K562 (cell line): ENCODE results near the gene GPN3. TPM values are rescaled to one million over a fixed set of nuclear protein-coding genes. Genes with fewer than 3 reads are reported as not detected.
A peak's percentile ranks its signal among the peaks of the same experiment; 100 is the strongest.

ENCODE experiments used
- CBX5 ChIP-seq: IDR thresholded peaks from 2 replicates; pipeline ENCODE4 v1.6.1; 2014; ENCODE audit warnings: low read depth, borderline replicate concordance
- CCAR2 ChIP-seq: fragments of 200-400 bp; formaldehyde crosslinking; IDR thresholded peaks from 2 replicates; pipeline ENCODE4 v1.6.1; 2017; ENCODE audit warnings: mild to moderate bottlenecking, low read depth, low read length
- COPS2 ChIP-seq: fragments of 450-650 bp; conservative IDR thresholded peaks from 2 replicates; pipeline ENCODE4 v1.6.1; 2016; ENCODE audit warnings: mild to moderate bottlenecking, moderate library complexity
- ETV6 ChIP-seq, 3 experiments: fragments of 150-350 bp in 1 of 3; sonication (generic) in 1 of 3; formaldehyde crosslinking in 1 of 3; IDR thresholded peaks; 2 replicates each; pipeline versions ENCODE4 v1.6.1 to v1.8.0; 2014 to 2022; ENCODE audit warnings: borderline replicate concordance in 2 of 3, low read depth in 2 of 3, antibody characterized with exemption in 1 of 3, low read length in 1 of 3, mild to moderate bottlenecking in 1 of 3, missing genetic modification reagents in 1 of 3
- MEF2A ChIP-seq: IDR thresholded peaks from 2 replicates; pipeline ENCODE4 v1.6.1; 2011; ENCODE audit warnings: low read depth, mild to moderate bottlenecking, low read length, moderate library complexity; ENCODE audit not compliant: control insufficient read depth
- MYBL2 ChIP-seq, 2 experiments: fragments of 450-650 bp in 1 of 2; sonication (generic) in 1 of 2; formaldehyde crosslinking in 1 of 2; IDR thresholded peaks; 2 replicates each; pipeline versions ENCODE4 v1.6.1 to v1.8.1; 2017 to 2022; ENCODE audit warnings: borderline replicate concordance in 1 of 2, inconsistent platforms in 1 of 2, low read depth in 1 of 2, mild to moderate bottlenecking in 1 of 2, missing genetic modification reagents in 1 of 2, moderate library complexity in 1 of 2
- NR2C1 ChIP-seq, 2 experiments: fragments of 450-650 bp; IDR thresholded peaks; 2 replicates each; pipeline ENCODE4 v1.6.1; 2017; ENCODE audit warnings: mild to moderate bottlenecking in 2 of 2, antibody characterized with exemption in 1 of 2, inconsistent platforms in 1 of 2, missing compliant biosample characterization in 1 of 2, missing genetic modification characterization in 1 of 2
- RBM25 ChIP-seq: fragments of 200-400 bp; formaldehyde crosslinking; IDR thresholded peaks from 2 replicates; pipeline ENCODE4 v1.6.1; 2018; ENCODE audit warnings: low read length, low read depth, moderate library complexity; ENCODE audit not compliant: severe bottlenecking
- STAT6 ChIP-seq: sonication (generic); formaldehyde crosslinking; IDR thresholded peaks from 2 replicates; pipeline ENCODE4 v1.8.1; 2023; ENCODE audit warnings: mild to moderate bottlenecking, missing genetic modification reagents
- ZBED1 ChIP-seq: IDR thresholded peaks from 2 replicates; pipeline ENCODE4 v1.6.1; 2014
- ZNF12 ChIP-seq: sonication (generic); formaldehyde crosslinking; IDR thresholded peaks from 2 replicates; pipeline ENCODE4 v1.4.0; 2020; ENCODE audit warnings: mild to moderate bottlenecking, missing genetic modification reagents
- ZNF133 ChIP-seq: fragments of 250-450 bp; sonication (Bioruptor Pico); IDR thresholded peaks from 2 replicates; pipeline ENCODE4 v1.4.0; 2020; ENCODE audit warnings: mild to moderate bottlenecking
- polyA plus RNA-seq, 8 experiments: library from polyadenylated mRNA; depleted of rRNA in 4 of 8; stranded (reverse) in 5 of 8; unstranded in 3 of 8; fragments of >200 nt; fragmentation: Nextera tagmentation in 2 of 8; fragmentation: Illumina TruSeq in 1 of 8; extraction: Ambion mirVana in 2 of 8; extraction: Trizol in 1 of 8; gene quantifications; 2 replicates each; pipeline versions ENCODE4 v1.2.1 to v1.2.3, GENCODE V29; 2011 to 2014; ENCODE audit warnings: inconsistent platforms in 1 of 8, missing spikeins in 1 of 8
- total RNA-seq, 7 experiments: library from RNA; depleted of rRNA in 6 of 7; stranded (reverse); fragments of >200 nt in 6 of 7; fragmentation: Illumina TruSeq in 2 of 7; extraction: Trizol in 2 of 7; gene quantifications; 2 replicates each; pipeline versions ENCODE4 v1.2.1 to v1.2.3, GENCODE V29; 2011 to 2021; ENCODE audit warnings: low replicate concordance in 1 of 7
- TF ChIP-seq, protein P1 (sequence below), 2 experiments: fragments of 450-650 bp; IDR thresholded peaks; 2 replicates each; pipeline ENCODE4 v1.6.1; 2018; ENCODE audit warnings: mild to moderate bottlenecking in 2 of 2, low read depth in 1 of 2; ENCODE audit not compliant: partially characterized antibody in 2 of 2
- TF ChIP-seq, protein P2 (sequence below): fragments of 450-650 bp; IDR thresholded peaks from 2 replicates; pipeline ENCODE4 v1.7.0; 2016; ENCODE audit warnings: borderline replicate concordance
- TF ChIP-seq, protein P3 (sequence below): fragments of 250-450 bp; sonication (Bioruptor Pico); IDR thresholded peaks from 2 replicates; pipeline ENCODE4 v1.4.0; 2020

The GPN3 gene
- total and polyA plus RNA-seq, 9 of the 15 experiments (the other 6 are each of a cell fraction or from before 2014, with no cell fraction given) = 35.8 to 123 (median 64.2) TPM

DNA sequence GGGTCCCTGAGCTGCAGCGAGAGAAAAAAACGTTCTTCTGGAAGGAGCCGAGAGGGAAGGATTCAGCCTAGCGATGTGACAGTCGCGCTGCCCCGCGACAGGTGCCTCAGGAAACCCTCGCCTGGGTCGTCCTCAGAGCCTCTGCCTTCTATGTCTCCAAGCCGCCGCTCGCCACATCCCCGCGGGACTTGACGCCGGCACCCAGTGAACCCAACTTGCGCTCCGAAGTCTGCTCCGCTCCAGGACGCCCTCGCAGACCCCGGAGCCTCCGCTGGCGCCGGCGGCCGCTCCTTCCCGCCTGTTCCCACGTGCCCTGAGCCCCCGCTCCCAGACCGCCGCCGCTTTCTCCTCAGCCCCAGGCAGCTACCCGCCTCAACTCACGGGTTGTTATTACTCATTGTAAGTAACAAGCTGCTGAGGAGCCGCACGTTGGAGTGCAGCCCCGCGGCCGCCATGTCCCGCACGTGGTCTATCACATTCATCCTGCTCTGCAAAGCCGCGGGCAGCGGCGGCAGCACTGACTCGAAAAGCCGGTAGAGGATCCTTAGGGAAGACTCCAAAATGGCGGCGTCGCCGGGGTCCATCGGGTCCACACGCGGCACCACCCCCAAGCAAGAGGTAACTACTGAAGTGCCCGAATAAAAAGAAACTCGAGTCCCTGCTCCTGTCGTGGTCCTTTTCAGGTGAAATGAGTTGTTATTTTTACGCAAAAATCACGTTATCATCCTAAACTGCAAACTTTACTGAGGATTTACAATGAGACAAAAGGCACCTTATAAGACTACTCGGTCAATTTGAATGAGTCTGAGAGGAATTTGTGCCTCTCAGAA is 64.7 kb downstream of the GPN3 start, which contains the start of gene ANAPC7 (continued):
- TF ChIP-seq NR2C1 (IDR thresholded peaks at IDR 0.05) (no peak), NR2C1 (tag; IDR thresholded peaks at IDR 0.05) (no peak), RBM25 (no peak), MYBL2 (IDR thresholded peaks at IDR 0.05; ENCODE audit: low read depth) (no peak), MYBL2 (CRISPR knock-in tag; IDR thresholded peaks at IDR 0.05; ENCODE audit: borderline replicate concordance) (no peak), ETV6 (IDR thresholded peaks at IDR 0.05; ENCODE audit: borderline replicate concordance in 1 of 2, low read depth in 2 of 2, low read length in 1 of 2) (no peak), ETV6 (CRISPR knock-in tag; IDR thresholded peaks at IDR 0.05; ENCODE audit: borderline replicate concordance) (no peak), CCAR2 (no peak), STAT6 (CRISPR knock-in tag) (no peak), ZNF12 (CRISPR knock-in tag) (no peak), ZNF133 (CRISPR knock-in tag) (no peak), ZBED1 (no peak), COPS2 (no peak), MEF2A (no peak), CBX5 (no peak)
- TF ChIP-seq, protein P1, sequence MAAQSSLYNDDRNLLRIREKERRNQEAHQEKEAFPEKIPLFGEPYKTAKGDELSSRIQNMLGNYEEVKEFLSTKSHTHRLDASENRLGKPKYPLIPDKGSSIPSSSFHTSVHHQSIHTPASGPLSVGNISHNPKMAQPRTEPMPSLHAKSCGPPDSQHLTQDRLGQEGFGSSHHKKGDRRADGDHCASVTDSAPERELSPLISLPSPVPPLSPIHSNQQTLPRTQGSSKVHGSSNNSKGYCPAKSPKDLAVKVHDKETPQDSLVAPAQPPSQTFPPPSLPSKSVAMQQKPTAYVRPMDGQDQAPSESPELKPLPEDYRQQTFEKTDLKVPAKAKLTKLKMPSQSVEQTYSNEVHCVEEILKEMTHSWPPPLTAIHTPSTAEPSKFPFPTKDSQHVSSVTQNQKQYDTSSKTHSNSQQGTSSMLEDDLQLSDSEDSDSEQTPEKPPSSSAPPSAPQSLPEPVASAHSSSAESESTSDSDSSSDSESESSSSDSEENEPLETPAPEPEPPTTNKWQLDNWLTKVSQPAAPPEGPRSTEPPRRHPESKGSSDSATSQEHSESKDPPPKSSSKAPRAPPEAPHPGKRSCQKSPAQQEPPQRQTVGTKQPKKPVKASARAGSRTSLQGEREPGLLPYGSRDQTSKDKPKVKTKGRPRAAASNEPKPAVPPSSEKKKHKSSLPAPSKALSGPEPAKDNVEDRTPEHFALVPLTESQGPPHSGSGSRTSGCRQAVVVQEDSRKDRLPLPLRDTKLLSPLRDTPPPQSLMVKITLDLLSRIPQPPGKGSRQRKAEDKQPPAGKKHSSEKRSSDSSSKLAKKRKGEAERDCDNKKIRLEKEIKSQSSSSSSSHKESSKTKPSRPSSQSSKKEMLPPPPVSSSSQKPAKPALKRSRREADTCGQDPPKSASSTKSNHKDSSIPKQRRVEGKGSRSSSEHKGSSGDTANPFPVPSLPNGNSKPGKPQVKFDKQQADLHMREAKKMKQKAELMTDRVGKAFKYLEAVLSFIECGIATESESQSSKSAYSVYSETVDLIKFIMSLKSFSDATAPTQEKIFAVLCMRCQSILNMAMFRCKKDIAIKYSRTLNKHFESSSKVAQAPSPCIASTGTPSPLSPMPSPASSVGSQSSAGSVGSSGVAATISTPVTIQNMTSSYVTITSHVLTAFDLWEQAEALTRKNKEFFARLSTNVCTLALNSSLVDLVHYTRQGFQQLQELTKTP (IDR thresholded peaks at IDR 0.05; ENCODE audit: low read depth in 1 of 2, partially characterized antibody in 2 of 2) = peak in 1 of 2 experiments; percentile 22
- TF ChIP-seq, protein P2, sequence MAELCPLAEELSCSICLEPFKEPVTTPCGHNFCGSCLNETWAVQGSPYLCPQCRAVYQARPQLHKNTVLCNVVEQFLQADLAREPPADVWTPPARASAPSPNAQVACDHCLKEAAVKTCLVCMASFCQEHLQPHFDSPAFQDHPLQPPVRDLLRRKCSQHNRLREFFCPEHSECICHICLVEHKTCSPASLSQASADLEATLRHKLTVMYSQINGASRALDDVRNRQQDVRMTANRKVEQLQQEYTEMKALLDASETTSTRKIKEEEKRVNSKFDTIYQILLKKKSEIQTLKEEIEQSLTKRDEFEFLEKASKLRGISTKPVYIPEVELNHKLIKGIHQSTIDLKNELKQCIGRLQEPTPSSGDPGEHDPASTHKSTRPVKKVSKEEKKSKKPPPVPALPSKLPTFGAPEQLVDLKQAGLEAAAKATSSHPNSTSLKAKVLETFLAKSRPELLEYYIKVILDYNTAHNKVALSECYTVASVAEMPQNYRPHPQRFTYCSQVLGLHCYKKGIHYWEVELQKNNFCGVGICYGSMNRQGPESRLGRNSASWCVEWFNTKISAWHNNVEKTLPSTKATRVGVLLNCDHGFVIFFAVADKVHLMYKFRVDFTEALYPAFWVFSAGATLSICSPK = no peak
- TF ChIP-seq, protein P3, sequence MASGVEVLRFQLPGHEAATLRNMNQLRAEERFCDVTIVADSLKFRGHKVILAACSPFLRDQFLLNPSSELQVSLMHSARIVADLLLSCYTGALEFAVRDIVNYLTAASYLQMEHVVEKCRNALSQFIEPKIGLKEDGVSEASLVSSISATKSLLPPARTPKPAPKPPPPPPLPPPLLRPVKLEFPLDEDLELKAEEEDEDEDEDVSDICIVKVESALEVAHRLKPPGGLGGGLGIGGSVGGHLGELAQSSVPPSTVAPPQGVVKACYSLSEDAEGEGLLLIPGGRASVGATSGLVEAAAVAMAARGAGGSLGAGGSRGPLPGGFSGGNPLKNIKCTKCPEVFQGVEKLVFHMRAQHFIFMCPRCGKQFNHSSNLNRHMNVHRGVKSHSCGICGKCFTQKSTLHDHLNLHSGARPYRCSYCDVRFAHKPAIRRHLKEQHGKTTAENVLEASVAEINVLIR (CRISPR knock-in tag) = no peak
